Left colon (tissue), 2 donors: ENCODE data around the gene ORC3. TPM values are rescaled to one million over a fixed set of nuclear protein-coding genes. Genes with fewer than 3 reads are reported as not detected.
"Not testable (repeated sequence)": the region's sequence is repeated elsewhere in the genome, so short reads cannot be mapped to it uniquely, and the experiment has no call there.

Experiments
- ATAC-seq: fragments of 200-7000 bp; cut with Tn5 transposase; one replicate; pipeline ENCODE4 v1.9.1; 2020; ENCODE audit warnings: mild to moderate bottlenecking, moderate library complexity
- DNase-seq, 2 donors: peaks; one replicate each; pipeline ENCODE4 v3.0.0-alpha.2; 2020
- intact Hi-C, 2 donors: fragments of 100-400 bp; cut with DNase I in 1 of 2; cut with micrococcal nuclease in 1 of 2; formaldehyde crosslinking; loops; one replicate each; pipeline versions ENCODE4 v1.11.2 to v1.14.0; 2022; cut with DNase I, micrococcal nuclease
- total RNA-seq, 2 donors: library from RNA; stranded (reverse); fragmentation: NEBNext Ultra II Directional; extraction: Animal tissue kit (Norgen Biotek cat#: 25700); gene quantifications; one replicate each; pipeline ENCODE4 v1.2.1, GENCODE V29; 2021
- donor health status: DM: no; HTN: no; CAD: no.
- donor health status: DM: yes; HTN: yes; CAD: no.

ORC3 gene
- total RNA-seq, 2 donors from 2014 or later, result 11.3 to 11.9 TPM

DNA sequence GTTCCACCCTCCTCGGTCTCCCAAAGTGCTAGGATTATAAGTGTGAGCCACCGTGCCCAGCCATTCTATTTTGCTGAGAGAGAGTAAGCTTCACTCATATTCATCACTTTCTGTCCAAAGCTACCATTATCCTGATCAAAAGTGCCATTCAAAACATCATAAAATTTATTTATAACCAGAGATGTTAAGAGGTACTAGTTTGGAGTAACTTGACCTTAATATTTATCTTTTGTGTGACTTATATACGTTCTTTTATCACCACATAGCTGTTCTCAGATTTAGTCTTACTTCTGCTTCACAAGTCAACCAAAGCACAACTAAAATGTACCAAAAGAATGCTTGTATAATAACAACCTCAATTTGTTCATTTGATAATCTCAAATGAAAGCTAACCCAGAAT lies 94.0 kb downstream of the ORC3 start:
- intact Hi-C loops, result no loop called here
- ATAC-seq, result no peak
- no peak for DNase-seq

DNA sequence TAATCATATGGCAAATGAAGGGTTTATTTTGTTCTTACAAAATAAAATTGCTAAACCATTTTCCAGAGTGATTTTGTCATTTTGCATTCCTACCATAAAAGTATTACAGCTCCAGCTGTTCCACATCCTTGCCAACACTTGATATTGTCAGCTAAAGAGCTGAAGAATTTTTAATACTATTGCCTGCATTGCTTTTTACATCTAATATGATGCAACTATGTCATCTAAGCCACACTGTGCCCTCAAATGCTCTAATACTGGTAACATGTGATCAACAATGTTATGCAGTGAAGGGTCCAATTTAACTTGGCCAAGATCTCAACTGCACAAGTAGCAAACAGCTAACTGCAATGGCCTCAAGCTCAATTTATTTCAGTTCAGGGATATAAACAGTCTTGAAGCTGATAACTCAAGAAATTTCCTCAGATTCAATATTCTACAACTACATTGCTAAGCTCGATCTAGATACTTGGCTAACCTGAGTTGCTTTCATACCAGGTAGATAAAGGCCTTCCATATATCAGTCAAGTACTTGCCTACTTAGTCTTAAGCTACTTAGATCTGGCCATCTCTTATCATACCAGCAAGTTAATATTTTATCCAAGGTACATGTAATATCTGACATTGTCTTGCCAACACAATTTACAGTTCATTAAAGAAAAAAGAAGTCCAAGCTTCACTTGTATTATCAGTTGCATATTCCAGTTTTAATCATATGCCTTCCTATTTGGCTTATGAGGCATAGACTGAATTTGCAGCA lies 95.1 kb downstream of the ORC3 start:
- no peak for DNase-seq
- peak; percentile 49 for ATAC-seq
- intact Hi-C loops, result no loop called here

- DNase-seq, intact Hi-C loops, ATAC-seq: not testable (repeated sequence)
Observed at GRCh38 chr6:87686636-87687205, 96.8 kb downstream of the ORC3 start.

- no peak for ATAC-seq
- intact Hi-C loops, result no loop called here
- no peak for DNase-seq
Observed at GRCh38 chr6:87687296-87687695, 97.4 kb downstream of the ORC3 start.

- intact Hi-C loops, ATAC-seq, DNase-seq: not testable (repeated sequence)
Observed at GRCh38 chr6:87687893-87688292, 98.0 kb downstream of the ORC3 start.

DNA sequence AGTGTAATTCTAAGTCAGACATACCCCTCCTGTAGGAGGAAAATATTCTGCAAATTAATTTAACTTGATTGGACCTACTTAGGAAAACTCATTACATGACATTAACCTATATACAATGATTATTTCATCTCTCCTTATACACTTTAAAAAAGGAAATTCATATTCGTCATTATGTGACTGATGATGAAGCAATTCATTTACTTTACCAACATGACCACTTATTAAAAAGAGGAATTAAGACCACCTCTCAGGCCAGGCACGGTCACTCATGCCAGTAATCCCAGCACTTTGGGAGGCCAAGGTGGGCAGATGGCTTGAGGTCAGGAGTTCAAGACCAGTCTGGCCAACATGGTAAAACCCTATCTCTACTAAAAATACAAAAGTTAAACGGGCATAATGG lies 100.5 kb downstream of the ORC3 start:
- intact Hi-C loops, result no loop called here
- ATAC-seq (no peak), DNase-seq (no peak)

DNA sequence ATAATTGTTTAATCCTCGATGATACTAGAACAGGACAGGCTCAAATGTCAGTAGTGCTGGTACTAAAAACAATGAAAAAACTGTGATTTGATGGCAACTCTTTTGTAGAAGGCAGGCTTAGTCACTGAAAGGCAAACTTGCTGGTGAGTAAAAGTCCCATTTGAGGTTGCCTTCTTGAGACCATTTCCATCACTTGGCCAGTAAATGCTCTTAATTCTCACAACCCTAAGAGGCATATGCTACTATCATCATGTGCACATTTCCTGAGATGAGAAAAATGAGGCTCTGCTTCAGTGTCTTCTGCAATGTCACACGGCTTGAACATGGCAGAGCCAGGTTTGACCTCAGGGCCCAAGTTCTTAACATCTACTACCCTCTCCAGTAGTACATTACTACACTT lies 102.2 kb downstream of the ORC3 start:
- no peak for ATAC-seq
- intact Hi-C loops, result no loop called here

DNA sequence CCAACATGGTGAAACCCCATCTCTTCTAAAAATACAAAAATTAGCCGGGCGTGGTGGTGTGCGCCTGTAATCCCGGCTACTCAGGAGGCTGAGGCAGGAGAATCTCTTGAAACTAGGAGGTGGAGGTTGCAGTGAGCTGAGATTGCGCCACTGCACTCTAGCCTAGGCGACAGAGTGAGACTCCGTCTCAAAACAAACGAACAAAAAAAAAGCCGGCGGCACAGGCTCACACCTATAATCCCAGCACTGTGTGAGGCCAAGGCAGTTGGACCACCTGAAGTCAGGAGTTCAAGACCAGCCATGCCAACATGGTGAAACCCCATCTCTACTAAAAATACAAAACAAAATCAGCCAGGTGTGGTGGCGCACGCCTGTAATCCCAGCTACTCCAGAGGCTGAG lies 106.9 kb downstream of the ORC3 start:
- ATAC-seq, intact Hi-C loops, DNase-seq: not testable (repeated sequence)

More for the DNA sequence above, 102.2 kb downstream of the ORC3 start:
- DNase-seq, result no peak

DNA sequence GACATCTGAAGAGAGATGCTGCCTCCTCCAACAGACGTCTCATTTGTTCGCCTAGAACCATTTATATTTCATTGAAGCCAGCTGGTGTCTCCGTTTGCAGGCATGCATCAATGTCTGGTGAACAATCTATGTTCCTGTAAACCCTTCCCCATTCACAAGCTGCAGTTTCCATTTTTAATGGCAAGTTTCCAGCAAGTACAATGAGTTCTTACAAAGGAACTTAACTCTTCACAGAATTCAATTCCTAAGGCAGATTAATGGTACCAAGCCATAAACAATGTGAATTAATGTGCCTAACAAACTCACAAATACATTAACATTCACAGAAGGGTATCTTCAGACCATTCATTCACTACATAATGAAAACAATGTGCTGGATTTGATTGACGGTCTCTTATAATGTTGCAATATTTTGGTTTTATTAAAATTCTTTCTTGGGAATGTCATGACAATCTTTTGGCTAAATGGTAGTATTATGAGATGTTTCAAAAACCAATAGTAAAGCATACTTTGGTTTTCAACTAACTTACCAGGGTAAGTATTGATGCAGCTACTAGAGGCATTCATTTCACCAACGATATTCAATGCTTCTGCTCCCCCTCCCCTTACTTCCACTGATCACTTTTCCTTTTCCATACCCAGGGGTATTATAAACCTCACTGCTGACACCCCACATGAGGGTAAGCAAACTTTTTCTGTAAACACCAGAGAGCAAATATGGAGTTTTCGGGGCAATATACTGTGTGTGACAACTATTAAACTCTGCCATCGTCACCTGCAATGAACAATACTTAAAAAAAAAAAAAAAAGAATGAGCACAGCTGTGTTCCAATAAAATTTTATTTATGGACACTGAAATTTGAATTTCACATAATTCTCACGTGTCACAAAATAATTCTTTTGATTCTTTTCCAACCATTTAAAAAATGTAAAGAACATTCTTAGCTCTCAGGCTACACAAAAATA lies 107.9 kb downstream of the ORC3 start:
- DNase-seq (no peak), ATAC-seq (no peak)
- intact Hi-C loops, result no loop called here

DNA sequence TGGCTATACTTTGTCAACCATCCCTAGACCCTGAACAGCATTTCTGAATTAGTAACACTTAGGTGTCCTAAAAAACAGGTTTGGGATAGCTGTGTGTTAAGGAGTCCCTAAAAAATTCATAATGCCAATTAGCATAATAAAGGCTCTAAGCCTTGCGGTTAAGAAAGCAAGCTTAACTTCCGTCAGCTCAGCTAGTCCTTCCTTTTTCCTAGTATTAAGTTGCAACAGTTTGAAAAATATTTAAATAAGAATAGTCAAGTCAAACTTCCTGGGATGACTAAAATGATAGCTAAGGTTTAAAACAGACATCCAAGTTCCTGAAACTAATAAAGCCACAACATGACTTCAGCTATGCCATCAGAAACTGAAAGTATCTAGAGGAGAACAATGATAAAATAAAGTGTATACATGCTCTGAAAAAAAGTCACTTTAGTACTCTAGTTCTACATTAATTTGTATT lies 108.6 kb downstream of the ORC3 start:
- DNase-seq (no peak), ATAC-seq (no peak)
- intact Hi-C loops, result no loop called here

DNA sequence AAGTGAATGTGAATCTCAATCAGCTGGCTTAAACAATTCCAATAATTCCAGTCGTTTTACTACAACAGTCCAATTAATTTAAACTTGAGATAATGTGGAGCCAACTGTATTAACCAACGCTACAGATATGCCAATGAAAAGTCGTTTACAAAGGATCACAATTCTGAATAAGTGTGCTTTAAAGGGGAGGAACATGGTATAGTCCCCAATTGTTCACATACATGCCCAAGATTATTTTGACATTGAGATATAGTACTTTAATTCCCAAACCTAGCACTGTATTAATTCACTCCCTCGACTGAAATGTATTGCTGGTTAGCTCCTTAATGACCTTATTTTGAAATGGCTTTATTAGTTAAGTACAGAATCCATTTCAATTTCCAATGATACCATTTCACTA lies 109.6 kb downstream of the ORC3 start:
- intact Hi-C loops, result no loop called here
- ATAC-seq, result no peak
- no peak for DNase-seq

GRCh38 chr6:87700397-87701343 lies 110.7 kb downstream of the ORC3 start:
- DNase-seq (peak in 1 of 2 donors; percentile 20), ATAC-seq (peak; percentile 7)
- intact Hi-C loops, result no loop called here

DNA sequence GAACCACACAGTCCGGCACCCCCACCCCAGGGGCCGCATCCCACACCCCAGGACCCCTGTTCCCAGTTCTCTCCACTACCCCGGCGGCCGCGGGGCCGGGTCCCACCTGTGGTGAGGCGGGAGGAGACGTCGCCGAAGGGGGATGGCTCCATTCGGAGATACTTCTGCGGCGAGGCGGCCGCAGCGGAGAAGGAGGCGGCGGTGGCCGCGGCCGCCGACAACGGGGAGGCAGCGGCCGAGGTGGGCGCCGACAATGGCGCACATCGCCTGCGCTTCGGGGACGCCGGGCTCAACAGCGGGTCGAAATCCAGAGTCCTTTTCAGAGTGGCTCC lies 111.4 kb downstream of the ORC3 start:
- DNase-seq (peak in 1 of 2 donors; percentile 55), ATAC-seq (peak; percentile 22)
- intact Hi-C loops, result no loop called here

GRCh38 chr6:87701676-87702588 lies 112.0 kb downstream of the ORC3 start, which contains the start of gene AKIRIN2:
AKIRIN2 (minus strand) TSS chr6:87702233; CDS start chr6:87701684, 549 bp downstream.
- ATAC-seq (peak; percentile 88), DNase-seq (peak; percentile 97)

DNA sequence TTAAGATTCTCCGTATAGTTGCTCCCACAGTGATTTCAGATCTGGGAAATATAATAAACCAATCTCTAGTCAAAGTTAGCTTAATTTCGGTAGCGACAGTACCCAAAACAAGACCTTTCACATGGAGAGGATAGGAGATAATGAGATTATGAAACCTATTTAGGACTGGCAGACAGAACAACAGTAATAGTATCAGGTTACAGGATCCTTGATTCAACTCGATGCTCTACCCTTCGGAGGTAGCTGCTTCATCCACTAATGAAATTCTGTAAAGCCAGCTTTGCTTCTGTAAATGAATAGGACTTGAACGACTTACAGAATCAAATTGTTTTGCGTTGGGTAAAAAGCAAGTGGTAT lies 112.6 kb downstream of the ORC3 start:
- no peak for ATAC-seq
- intact Hi-C loops, result no loop called here

More at GRCh38 chr6:87701676-87702588, 112.0 kb downstream of the ORC3 start, which contains the start of gene AKIRIN2:
- intact Hi-C loops, result no loop called here

DNA sequence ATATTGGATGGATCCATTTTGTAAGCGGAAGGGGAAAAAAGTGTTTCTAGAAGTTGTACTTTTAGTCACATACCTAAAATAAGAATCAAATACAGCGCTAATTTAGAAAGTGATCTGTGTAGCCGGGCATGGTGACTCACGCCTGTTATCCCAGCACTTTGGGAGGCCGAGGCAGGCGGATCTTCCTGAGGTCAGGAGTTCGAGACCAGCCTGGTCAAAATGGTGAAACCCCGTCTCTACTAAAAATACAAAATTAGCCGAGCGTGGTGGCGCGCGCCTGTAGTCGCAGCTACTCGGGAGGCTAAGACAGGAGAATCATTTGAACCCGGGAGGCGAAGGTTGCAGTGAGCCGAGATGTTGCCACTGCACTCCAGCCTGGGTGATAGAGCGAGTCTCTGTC lies 113.1 kb downstream of the ORC3 start:
- ATAC-seq, intact Hi-C loops: not testable (repeated sequence)
- peak in 1 of 2 donors; percentile 29 for DNase-seq

More for the DNA sequence above, 112.6 kb downstream of the ORC3 start:
- DNase-seq, result no peak

DNA sequence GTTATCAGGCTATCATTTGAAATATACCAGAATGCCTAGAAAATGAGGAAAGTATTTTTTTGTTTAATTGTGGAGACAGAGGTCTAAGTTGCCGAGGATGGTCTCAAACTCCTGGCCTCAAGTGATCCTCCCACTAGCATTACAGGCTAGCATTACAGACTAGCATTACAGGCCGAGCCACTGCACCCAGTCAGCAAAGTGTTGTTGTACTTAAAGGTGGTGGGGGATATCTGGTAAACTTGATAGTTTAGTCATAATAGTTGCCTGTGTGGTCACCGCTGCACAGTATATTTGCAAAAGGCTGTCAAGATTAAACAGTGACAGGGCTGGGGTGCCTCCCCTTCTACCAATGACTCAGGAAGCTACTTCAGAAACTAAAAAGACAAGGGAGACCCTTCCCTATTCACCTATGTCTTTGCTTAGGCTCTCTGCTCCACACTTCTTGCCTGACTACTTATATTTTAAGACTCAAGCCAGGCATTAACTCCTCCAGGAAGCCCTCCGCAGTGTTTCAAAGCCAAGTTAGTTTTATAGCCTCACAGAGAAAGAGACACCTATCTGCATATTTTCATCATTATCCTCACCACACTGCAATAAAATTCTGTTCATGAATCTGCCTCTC lies 115.2 kb downstream of the ORC3 start:
- intact Hi-C loops, result no loop called here
- DNase-seq, result no peak

More for the DNA sequence above, 115.2 kb downstream of the ORC3 start:
- no peak for ATAC-seq
